ENCODE results near the gene LKAAEAR1.

LKAAEAR1 gene

GRCh38 chr20:64110411-64111068 lies 26.3 kb upstream of the LKAAEAR1 start:
- no peak for DNase-seq

DNA sequence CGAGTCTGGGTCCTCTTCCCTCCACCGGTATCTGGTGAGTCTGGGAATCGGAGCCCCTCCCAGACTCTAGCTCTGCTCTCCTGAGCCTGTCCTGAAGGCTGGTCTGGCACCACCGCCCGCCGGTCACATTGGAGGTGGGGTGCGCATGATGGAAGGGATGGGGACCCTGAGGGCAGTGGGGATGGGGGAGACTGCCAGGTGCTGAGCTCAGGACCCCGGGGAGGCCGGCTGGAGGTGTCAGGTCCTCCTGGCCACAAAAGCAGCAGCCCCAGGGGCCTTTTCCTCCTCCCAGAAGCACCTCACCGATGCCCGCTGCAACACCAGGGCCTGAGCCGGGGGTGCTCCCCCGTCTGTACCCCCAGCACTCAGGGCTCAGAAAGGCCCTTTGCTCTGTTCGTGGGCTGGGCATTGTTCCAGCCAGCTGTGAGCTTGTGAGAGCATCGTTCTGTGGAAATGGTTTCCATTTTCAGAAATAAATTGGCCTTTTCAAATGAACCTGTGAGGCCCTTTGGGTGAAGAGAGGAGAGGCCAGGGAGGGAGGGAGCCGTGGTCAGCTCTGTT lies 25.7 kb upstream of the LKAAEAR1 start:
- DNase-seq: no peak

GRCh38 chr20:64108731-64109681 lies 24.8 kb upstream of the LKAAEAR1 start:
- DNase-seq: no peak

DNA sequence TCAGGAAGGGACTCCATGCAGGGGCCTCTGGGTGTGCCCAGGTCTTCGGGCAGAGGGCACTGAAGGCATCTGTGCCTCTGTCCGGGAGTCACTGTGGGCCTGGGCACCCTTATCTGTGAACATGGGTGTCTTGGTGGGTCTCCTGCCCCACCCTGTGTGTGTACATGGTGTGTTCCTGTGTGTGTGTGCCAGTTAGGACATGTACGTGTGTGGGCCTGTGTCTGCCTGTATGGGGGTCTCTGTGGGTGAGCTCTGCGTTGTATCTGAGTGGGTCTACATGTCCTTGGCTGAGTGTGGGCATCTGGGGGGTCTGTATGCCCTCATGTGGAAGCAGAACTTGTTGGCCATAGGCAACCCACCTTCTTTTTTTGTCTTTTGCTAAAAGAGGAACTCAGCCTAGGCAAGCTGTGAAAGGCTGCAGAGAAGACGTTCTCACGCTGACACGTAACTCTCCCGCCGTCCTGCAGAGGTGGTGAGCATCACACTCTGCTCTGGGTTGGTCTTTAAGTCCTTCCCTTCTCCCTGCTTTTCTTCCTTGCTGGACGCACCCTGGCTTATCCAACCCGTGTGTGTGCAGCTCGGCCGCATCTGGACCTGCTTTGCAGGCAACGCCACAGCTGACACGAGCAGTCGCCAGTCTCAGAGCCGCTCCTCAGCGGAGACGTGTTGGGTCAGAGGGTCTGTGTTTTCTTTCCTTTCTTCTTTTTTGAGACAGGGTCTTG lies 23.7 kb upstream of the LKAAEAR1 start:
- no peak for DNase-seq

GRCh38 chr20:64106981-64107735 lies 23.0 kb upstream of the LKAAEAR1 start, which contains the start of gene NPBWR2:
TSS of gene NPBWR2 (minus strand) at chr20:64107565. CDS start at chr20:64106831, 734 bp downstream.
- no peak for DNase-seq

DNA sequence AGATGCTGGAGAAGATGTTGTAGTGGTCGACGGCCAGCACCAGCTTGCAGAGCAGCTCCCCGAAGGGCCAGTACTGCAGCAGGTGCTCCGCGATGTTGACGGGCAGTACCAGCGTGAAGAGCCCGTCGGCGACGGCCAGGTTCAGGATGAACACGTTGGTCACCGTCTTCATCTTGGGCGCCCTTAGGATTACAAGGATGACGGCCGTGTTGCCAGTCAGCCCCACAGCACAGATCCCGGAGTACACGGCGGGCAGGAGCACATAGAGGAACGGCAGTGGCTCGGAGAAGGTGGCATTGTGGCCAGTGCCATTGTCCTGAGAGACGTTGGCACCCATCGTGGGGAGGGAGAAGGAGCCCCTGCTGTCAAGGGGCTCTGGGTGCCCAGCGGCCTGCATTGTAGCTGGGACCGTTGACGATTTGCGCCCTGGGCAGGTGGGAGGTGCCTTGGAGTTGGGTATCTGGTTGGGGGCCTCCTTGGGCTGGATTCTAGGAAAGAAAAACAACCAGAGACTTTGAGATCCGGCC lies 22.3 kb upstream of the LKAAEAR1 start:
- DNase-seq: no peak

- no peak for DNase-seq
These were observed 21.7 kb upstream of the LKAAEAR1 start for GRCh38 chr20:64105846-64106434.

GRCh38 chr20:64104667-64105451 lies 20.7 kb upstream of the LKAAEAR1 start:
- DNase-seq: no peak

GRCh38 chr20:64103871-64104666 lies 19.9 kb upstream of the LKAAEAR1 start:
- no peak for DNase-seq

GRCh38 chr20:64102647-64103354 lies 18.6 kb upstream of the LKAAEAR1 start:
- peak; percentile 73 for DNase-seq

- peak; percentile 54 for DNase-seq
These were observed 17.8 kb upstream of the LKAAEAR1 start for GRCh38 chr20:64101731-64102621.

- no peak for DNase-seq
These were observed 16.9 kb upstream of the LKAAEAR1 start for GRCh38 chr20:64100946-64101688.

DNA sequence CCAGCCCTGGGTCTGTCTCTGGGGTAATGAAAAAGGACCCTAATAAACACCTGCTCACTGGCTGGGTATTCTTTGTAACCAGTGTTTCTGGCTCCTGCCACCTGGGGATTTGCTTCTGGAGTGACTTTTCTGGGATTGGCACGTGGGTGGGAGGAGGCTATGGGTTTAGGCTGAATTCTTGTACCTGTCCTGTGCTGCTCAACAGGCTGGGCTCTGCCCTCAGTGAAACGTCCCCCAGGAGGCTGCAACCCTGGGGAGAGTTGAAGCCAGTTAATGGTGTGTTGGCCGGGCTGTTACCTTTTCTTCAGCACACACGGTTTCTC lies 16.3 kb upstream of the LKAAEAR1 start:
- no peak for DNase-seq

- no peak for DNase-seq
These were observed 15.8 kb upstream of the LKAAEAR1 start for GRCh38 chr20:64099880-64100565.

DNA sequence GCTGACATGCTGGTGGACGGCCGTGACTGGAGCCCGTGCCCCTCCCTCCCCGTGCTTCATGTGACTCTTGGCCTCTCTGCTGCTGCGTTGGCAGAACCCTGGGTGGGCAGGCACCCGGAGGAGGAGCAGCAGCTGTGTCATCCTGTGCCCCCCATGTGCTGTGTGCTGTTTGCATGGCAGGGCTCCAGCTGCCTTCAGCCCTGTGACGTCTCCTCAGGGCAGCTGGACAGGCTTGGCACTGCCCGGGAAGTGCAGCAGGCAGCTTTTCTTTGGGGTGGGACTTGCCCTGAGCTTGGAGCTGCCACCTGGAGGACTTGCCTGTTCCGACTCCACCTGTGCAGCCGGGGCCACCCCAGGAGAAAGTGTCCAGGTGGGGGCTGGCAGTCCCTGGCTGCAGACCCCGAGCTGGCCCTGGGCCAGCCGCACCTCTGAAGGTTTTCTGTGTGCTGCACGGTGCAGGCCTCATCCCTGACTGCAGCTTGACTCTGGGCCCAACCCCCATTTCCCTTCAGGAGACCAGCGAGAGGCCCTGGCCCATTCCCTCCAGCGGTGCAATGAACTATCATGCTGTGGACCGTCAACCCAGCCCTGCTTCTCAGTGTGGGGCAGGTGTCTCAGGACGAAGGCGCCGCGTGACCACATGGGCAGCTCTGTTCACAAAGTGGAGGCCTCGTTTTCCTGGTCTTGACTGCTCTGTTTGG lies 15.0 kb upstream of the LKAAEAR1 start:
- peak; percentile 47 for DNase-seq

DNA sequence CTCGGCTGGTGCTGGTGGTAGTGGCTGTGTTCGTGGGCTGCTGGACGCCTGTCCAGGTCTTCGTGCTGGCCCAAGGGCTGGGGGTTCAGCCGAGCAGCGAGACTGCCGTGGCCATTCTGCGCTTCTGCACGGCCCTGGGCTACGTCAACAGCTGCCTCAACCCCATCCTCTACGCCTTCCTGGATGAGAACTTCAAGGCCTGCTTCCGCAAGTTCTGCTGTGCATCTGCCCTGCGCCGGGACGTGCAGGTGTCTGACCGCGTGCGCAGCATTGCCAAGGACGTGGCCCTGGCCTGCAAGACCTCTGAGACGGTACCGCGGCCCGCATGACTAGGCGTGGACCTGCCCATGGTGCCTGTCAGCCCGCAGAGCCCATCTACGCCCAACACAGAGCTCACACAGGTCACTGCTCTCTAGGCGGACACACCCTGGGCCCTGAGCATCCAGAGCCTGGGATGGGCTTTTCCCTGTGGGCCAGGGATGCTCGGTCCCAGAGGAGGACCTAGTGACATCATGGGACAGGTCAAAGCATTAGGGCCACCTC lies 14.3 kb upstream of the LKAAEAR1 start:
- DNase-seq: no peak

All from NCI-H1105 treated with DMSO at 0.1 percent for 48 hours (cell line).